ENCODE data around the gene DDT. TPM values are rescaled to one million over a fixed set of nuclear protein-coding genes. Genes with fewer than 3 reads are reported as not detected.
"Not testable (repeated sequence)": the region's sequence is repeated elsewhere in the genome, so short reads cannot be mapped to it uniquely, and the experiment has no call there.

DDT gene
- polyA plus RNA-seq, 3 donors: 73.9 to 90.9 (median 90.2) TPM

GRCh38 chr22:23999779-24000178 lies 25.5 kb upstream of the DDT start:
- not testable (repeated sequence) for DNase-seq

DNA sequence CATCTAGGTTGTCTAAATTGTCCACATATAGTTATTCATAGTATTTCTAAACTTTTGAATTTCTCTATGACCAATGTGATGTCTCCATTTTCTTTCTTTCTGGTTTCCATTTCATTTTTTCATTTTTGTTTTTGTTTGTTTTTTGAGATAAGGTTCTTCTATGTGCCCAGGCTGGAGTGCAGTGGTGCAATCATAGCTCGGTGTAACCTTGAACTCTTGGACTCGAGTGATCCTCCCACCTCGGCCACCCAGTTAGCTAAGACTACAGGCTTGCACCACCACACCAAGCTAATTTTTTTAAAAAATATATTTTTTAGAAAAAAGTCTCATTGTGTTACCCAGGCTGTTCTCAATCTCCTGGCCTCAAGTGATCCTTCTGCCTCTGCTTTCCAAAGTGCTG lies 22.9 kb upstream of the DDT start:
- DNase-seq: no peak

- DNase-seq: not testable (repeated sequence)
Measured at GRCh38 chr22:23993581-23994177, 19.4 kb upstream of the DDT start.

- DNase-seq: not testable (repeated sequence)
Measured at GRCh38 chr22:23993080-23993479, 18.8 kb upstream of the DDT start.

GRCh38 chr22:23989583-23990244 lies 15.5 kb upstream of the DDT start:
- not testable (repeated sequence) for DNase-seq

DNA sequence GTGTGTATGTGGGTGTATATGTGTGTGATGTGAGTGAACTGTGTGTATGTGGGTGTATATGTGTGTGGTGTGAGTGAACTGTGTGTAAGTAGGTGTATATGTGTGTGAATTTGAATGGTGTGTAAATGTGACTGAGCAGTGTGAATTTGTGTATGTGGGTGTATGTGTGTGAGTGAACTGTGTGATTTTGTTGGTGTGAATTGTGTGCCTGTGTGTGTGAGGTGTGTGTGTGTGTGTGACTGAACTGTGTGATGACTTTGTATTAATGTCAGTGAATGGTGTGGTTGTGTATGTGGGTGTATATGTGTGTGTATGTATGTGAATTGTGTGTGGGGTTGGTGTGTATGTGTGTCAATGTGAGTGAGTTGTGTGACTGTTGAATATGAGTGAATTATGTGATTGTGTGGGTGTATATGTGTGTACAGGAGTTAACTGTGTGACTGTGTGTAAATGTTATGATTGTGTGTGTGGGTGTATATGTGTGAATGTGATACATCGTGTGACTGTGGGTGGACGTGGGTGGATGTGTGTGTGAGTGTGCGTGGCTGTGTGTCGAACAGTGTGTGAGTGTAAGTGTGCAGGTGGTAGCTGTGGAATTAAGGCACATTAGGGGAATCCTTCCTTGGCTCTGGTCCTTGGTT lies 12.4 kb upstream of the DDT start:
- not testable (repeated sequence) for DNase-seq

DNA sequence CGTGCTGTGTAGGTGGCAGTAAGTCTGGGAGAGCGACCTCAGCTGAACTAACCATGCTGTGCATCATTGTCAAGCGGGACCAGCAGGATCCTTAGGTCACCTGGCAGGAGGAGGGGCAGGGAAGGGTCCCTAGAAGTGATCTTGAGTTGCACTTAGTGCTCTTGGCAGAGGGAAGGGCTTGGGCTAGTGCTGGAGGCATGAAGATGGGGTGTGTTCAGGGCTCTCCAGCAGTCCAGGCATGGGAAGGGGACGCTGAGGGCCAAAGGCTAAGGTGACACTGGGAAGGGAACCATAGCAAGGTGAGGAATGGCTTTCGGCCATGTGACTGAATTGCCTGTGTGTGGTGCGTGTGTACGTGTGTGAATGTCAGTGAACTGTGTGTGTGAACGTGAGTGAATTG lies 11.8 kb upstream of the DDT start:
- DNase-seq: not testable (repeated sequence)

GRCh38 chr22:23984430-23984829 lies 10.2 kb upstream of the DDT start:
- peak; percentile 15 for DNase-seq

- not testable (repeated sequence) for DNase-seq
Measured at GRCh38 chr22:23980567-23980966, 6.3 kb upstream of the DDT start.

GRCh38 chr22:23979557-23980240 lies 5.5 kb upstream of the DDT start, which contains the start of gene GSTT2:
TSS of gene GSTT2 (plus strand) at chr22:23980134.
- DNase-seq: not testable (repeated sequence)

DNA sequence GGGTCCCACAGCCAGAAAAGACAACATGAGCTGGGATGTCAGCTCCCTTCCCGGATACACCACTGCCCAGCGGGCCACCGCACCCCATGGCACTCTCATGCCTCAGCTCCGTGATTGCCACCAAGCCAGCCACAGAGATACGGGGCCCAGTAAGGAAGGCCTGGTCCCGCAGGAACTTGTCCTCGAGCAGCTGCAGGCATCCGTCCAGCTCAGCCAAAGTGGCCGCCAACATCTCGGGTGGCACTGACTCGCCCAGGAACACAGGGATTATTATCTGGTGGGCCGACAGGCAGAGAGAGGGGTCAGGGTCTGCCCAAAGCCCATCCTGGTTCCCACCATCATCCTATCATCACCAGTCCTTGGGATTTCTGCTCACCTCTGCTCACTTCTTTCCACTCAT lies 3.1 kb upstream of the DDT start:
- not testable (repeated sequence) for DNase-seq

- not testable (repeated sequence) for DNase-seq
Measured at GRCh38 chr22:23974836-23975352, 653 bp upstream of the DDT start.

DNA sequence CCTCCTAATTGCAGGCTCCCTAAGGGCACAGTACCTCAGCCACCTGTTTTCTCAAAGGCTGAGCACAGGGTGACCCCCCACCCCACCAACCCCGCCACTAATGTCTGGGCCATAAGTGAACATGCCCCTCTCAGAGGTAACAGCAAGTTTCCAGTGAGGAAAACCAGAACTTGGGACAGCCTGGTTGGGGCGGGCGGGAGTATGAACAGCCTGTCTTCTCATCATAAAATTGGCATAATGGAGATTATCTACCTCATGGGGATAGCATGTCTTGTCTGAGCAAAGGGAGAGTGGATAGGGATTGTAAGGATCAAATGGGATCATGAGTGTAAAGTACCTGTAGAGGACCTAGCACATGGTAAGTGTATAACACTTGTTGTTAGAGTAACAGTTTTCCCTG lies 2.3 kb downstream of the DDT start:
- DNase-seq: not testable (repeated sequence)

DNA sequence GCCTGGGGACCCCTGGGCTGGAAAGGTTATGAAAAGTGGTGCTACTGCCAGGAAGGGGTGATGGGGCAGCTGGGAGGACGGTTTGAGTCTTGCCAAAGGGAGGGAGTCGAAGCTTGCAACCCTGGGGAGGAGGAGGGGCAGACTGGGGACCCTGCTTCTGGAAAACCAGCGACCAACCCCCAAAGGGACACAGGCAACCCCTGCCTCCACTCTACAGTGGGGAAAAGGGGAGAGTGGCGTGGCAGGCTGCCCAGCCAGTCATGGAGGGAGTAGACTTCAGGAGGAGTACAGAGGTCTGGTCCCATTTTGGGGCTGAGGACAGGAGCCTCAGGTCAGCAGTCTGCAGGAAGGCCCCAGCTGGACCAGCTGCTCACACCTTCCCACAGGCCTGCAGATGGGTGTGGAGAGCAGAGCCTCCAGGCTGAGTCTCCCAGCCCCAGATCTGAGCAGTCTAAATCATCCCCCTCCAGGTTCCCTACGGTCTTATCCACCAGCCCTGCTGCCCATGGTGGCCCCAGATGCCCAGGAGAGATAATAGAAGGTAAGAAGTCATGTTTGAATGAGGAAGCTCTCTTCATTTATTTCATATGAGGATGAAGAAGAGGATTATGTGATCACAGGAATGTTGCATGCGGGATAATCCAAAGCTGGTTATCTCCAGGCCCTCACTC lies 3.3 kb downstream of the DDT start:
- no peak for DNase-seq

- no peak for DNase-seq
Measured at GRCh38 chr22:23970201-23970641, 4.0 kb downstream of the DDT start.

- no peak for DNase-seq
Measured at GRCh38 chr22:23969071-23969470, 5.2 kb downstream of the DDT start.

- DNase-seq: not testable (repeated sequence)
Measured at GRCh38 chr22:23966568-23966967, 7.7 kb downstream of the DDT start, which contains the start of gene DDTL. TSS of gene DDTL (plus strand) at chr22:23966888. CDS start at chr22:23966915, 27 bp downstream.

DNA sequence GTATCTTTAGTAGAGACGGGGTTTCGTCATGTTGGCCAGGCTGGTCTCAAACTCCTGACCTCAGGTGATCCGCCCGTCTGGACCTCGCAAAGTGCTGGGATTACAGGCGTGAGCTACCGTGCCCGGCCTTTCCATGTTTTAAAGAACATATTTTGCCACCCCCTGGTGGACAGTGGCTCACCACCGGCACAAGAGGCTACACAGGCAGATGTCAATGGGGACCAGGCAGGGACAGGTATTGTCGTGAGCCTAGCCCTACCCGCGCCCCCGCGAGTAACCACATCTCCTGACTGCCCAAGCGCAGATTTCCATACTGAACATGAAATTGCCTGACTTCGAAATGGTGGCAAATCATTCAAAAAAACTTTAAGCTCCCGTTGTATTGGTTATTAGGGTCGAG lies 8.1 kb downstream of the DDT start:
- DNase-seq: not testable (repeated sequence)

GRCh38 chr22:23961084-23961771 lies 13.0 kb downstream of the DDT start, which contains the start of gene GSTT2B:
TSS of gene GSTT2B (minus strand) at chr22:23961195. CDS start at chr22:23961131, 64 bp downstream.
- not testable (repeated sequence) for DNase-seq

GRCh38 chr22:23956301-23956900 lies 17.8 kb downstream of the DDT start:
- DNase-seq: peak; percentile 73

Measured in renal pelvis (tissue), 4 donors.